ENCODE results near the gene COPS6.
A peak's percentile ranks its signal among the peaks of the same experiment; 100 is the strongest.

The COPS6 gene

GRCh38 chr7:100118388-100119071 lies 29.8 kb downstream of the COPS6 start:
- 0 out of 2 replicates have a peak, but pooled peaks cover 3% of the 10 kb centered on the region for H3K36me3 ChIP-seq (ENCODE audit: insufficient read depth)
- peak overlapping the region; percentile 90 for H2AFZ ChIP-seq (ENCODE audit: low read depth)
- no peaks in the 10 kb centered on the region for H3K27me3 ChIP-seq (ENCODE audit: insufficient read depth, low read depth)
- peak overlapping the region; percentile 87 for H3K9ac ChIP-seq
- TF ChIP-seq, protein P1, sequence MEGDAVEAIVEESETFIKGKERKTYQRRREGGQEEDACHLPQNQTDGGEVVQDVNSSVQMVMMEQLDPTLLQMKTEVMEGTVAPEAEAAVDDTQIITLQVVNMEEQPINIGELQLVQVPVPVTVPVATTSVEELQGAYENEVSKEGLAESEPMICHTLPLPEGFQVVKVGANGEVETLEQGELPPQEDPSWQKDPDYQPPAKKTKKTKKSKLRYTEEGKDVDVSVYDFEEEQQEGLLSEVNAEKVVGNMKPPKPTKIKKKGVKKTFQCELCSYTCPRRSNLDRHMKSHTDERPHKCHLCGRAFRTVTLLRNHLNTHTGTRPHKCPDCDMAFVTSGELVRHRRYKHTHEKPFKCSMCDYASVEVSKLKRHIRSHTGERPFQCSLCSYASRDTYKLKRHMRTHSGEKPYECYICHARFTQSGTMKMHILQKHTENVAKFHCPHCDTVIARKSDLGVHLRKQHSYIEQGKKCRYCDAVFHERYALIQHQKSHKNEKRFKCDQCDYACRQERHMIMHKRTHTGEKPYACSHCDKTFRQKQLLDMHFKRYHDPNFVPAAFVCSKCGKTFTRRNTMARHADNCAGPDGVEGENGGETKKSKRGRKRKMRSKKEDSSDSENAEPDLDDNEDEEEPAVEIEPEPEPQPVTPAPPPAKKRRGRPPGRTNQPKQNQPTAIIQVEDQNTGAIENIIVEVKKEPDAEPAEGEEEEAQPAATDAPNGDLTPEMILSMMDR (conservative IDR thresholded peaks at IDR 0.05; ENCODE audit: low read depth, low read length): no peak
- H3K79me2 ChIP-seq (ENCODE audit: insufficient read depth, low read depth): peaks cover 9% of the 10 kb centered on the region; the same call in 1 of the 2 replicates
- H3K4me2 ChIP-seq: peak overlapping the region; percentile 80
- peak overlapping the region; percentile 89 for H3K27ac ChIP-seq
- H3K4me1 ChIP-seq (ENCODE audit: low read depth, poor library complexity, severe bottlenecking): peaks cover 17% of the 10 kb centered on the region
- H4K20me1 ChIP-seq (ENCODE audit: insufficient read depth): no peaks in the 10 kb centered on the region
- peak overlapping the region; percentile 39 for H3K4me3 ChIP-seq (IDR thresholded peaks at IDR 0.05; ENCODE audit: insufficient read depth, low read depth, low read length)

DNA sequence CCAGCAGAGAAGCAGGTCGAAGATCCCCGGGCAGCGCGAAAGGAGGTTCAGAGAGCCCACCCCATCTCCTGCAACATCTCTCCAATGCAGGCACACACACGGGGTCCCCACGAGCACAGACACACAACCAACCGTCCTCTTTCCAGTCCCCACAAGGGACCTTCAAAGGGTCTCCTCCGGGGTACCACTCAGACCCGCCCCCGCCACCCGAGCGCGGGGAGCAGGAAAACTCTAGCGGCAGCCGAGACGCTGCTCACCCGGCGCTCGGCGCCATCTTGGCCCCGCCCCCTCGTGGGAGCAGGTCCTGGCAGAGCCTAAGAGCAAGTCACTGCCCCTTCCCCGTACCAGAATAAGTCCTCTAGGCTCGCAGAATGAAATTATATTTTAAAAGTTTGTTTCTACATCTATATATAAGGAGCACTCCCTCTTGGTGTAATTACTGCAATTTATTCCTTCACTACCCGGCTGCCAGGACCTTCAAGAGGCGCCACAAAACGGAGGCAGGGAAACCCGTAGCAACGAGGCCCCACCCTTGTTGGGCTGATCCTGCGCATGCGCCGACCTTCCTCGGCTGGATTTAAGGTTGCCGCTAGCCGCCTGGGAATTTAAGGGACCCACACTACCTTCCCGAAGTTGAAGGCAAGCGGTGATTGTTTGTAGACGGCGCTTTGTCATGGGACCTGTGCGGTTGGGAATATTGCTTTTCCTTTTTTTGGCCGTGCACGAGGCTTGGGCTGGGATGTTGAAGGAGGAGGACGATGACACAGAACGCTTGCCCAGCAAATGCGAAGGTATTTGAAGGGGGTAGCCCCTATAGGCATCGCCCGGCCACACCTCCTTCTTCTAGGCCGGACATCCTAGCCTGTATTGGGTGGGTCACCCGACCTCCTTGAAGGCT lies 30.6 kb downstream of the COPS6 start, which contains the start of the genes CNPY4 and TAF6:
CNPY4 (plus strand) TSS at position 563 of the 898 bp plus-strand sequence; CDS start at position 674, 111 bp downstream.
TAF6 (minus strand) TSS at position 287 of the 898 bp plus-strand sequence. CDS start 5,149 bp downstream, outside the sequence.
- no peaks in the 10 kb centered on the region for H3K27me3 ChIP-seq (ENCODE audit: insufficient read depth, low read depth)
- no peaks in the 10 kb centered on the region for H3K36me3 ChIP-seq (ENCODE audit: insufficient read depth)
- TF ChIP-seq, protein P1 (conservative IDR thresholded peaks at IDR 0.05; ENCODE audit: low read depth, low read length): no peak
- H3K9ac ChIP-seq: peak within 1 kb of the TSS; percentile 87
- H3K4me1 ChIP-seq (ENCODE audit: low read depth, poor library complexity, severe bottlenecking): peaks cover 17% of the 10 kb centered on the region
- peak within 1 kb of the TSS; percentile 89 for H3K27ac ChIP-seq
- H3K4me3 ChIP-seq (IDR thresholded peaks at IDR 0.05; ENCODE audit: insufficient read depth, low read depth, low read length): peak within 1 kb of the TSS; percentile 60
- no peaks in the 10 kb centered on the region for H4K20me1 ChIP-seq (ENCODE audit: insufficient read depth)
- peaks cover 9% of the 10 kb centered on the region; the same call in 1 of the 2 replicates for H3K79me2 ChIP-seq (ENCODE audit: insufficient read depth, low read depth)
- H3K4me2 ChIP-seq: peak within 1 kb of the TSS; percentile 80
- H2AFZ ChIP-seq (ENCODE audit: low read depth): peak within 1 kb of the TSS; percentile 90

- Histone ChIP-seq H3K36me3 (ENCODE audit: insufficient read depth) (no peaks in the 10 kb centered on the region), H3K4me2 (peak overlapping the region; percentile 80), H3K79me2 (ENCODE audit: insufficient read depth, low read depth) (peaks cover 9% of the 10 kb centered on the region; the same call in 1 of the 2 replicates), H3K4me3 (IDR thresholded peaks at IDR 0.05; ENCODE audit: insufficient read depth, low read depth, low read length) (peak overlapping the region; percentile 60), H3K27ac (peak overlapping the region; percentile 89), H3K27me3 (ENCODE audit: insufficient read depth, low read depth) (no peaks in the 10 kb centered on the region), H4K20me1 (ENCODE audit: insufficient read depth) (no peaks in the 10 kb centered on the region), H3K9ac (peak overlapping the region; percentile 87; the same call in 1 of the 2 replicates), H3K4me1 (ENCODE audit: low read depth, poor library complexity, severe bottlenecking) (peaks cover 19% of the 10 kb centered on the region), H2AFZ (ENCODE audit: low read depth) (peak overlapping the region; percentile 90)
- TF ChIP-seq, protein P1 (conservative IDR thresholded peaks at IDR 0.05; ENCODE audit: low read depth, low read length): no peak
Observed at GRCh38 chr7:100119970-100120732, 31.4 kb downstream of the COPS6 start.

- H3K79me2 ChIP-seq (ENCODE audit: insufficient read depth, low read depth): peaks cover 13% of the 10 kb centered on the region; the same call in 1 of the 2 replicates
- no peak overlapping the region for H3K9ac ChIP-seq
- H2AFZ ChIP-seq (ENCODE audit: low read depth): peak overlapping the region; percentile 90; the same call in 1 of the 2 replicates
- no peak overlapping the region for H3K4me3 ChIP-seq (IDR thresholded peaks at IDR 0.05; ENCODE audit: insufficient read depth, low read depth, low read length)
- H3K4me1 ChIP-seq (ENCODE audit: low read depth, poor library complexity, severe bottlenecking): peaks cover 24% of the 10 kb centered on the region
- H3K27ac ChIP-seq: peak overlapping the region; percentile 89; the same call in 1 of the 2 replicates
- H4K20me1 ChIP-seq (ENCODE audit: insufficient read depth): no peaks in the 10 kb centered on the region
- no peaks in the 10 kb centered on the region for H3K36me3 ChIP-seq (ENCODE audit: insufficient read depth)
- H3K4me2 ChIP-seq: peak overlapping the region; percentile 80
- no peaks in the 10 kb centered on the region for H3K27me3 ChIP-seq (ENCODE audit: insufficient read depth, low read depth)
- TF ChIP-seq, protein P1 (conservative IDR thresholded peaks at IDR 0.05; ENCODE audit: low read depth, low read length): no peak
Observed at GRCh38 chr7:100120733-100121036, 31.9 kb downstream of the COPS6 start.
